Neuronal stem cell (in vitro differentiated cells): ENCODE measurements around the gene TAF13.

Source experiments
- DNase-seq: peaks from one replicate; pipeline ENCODE4 v3.0.0-alpha.2; 2013; ENCODE audit warnings: low spot score
- H2AFZ ChIP-seq: one replicate; pipeline ENCODE4 v1.6.1; 2013; ENCODE audit warnings: mild to moderate bottlenecking, low read length, inconsistent platforms
- H2AK5ac ChIP-seq: 2 replicates; pipeline ENCODE4 v1.6.1; 2013; ENCODE audit warnings: low read depth, mild to moderate bottlenecking, inconsistent platforms, low read length, moderate library complexity, mixed read lengths
- H2BK120ac ChIP-seq: 2 replicates; pipeline ENCODE4 v1.6.1; 2013; ENCODE audit warnings: low read depth, mild to moderate bottlenecking, inconsistent platforms, low read length, moderate library complexity, mixed read lengths
- H2BK12ac ChIP-seq: one replicate; pipeline ENCODE4 v1.6.1; 2013; ENCODE audit warnings: low read length, inconsistent platforms
- H2BK15ac ChIP-seq: 2 replicates; pipeline ENCODE4 v1.6.1; 2013; ENCODE audit warnings: mild to moderate bottlenecking, low read length, inconsistent platforms, mixed read lengths
- H2BK5ac ChIP-seq: one replicate; pipeline ENCODE4 v1.6.1; 2013; ENCODE audit warnings: inconsistent platforms, mild to moderate bottlenecking, low read length, moderate library complexity
- H3K14ac ChIP-seq: one replicate; pipeline ENCODE4 v1.6.1; 2013; ENCODE audit warnings: low read length, inconsistent platforms
- H3K18ac ChIP-seq: 2 replicates; pipeline ENCODE4 v1.6.1; 2013; ENCODE audit warnings: low read length, inconsistent platforms
- H3K23ac ChIP-seq: 2 replicates; pipeline ENCODE4 v1.6.1; 2013; ENCODE audit warnings: low read depth, mild to moderate bottlenecking, mixed read lengths, low read length, inconsistent platforms; ENCODE audit not compliant: poor library complexity
- H3K27ac ChIP-seq: replicated peaks from 3 replicates; pipeline ENCODE4 v1.5.1; 2013; ENCODE audit warnings: low read length, inconsistent platforms
- H3K27me3 ChIP-seq, 3 experiments: 2 replicates each; pipeline ENCODE4 v1.6.1; 2013; ENCODE audit warnings: low read length in 3 of 3, mild to moderate bottlenecking in 2 of 3, inconsistent platforms in 1 of 3, low read depth in 1 of 3, mixed read lengths in 1 of 3, moderate library complexity in 1 of 3; ENCODE audit not compliant: control insufficient read depth in 3 of 3, insufficient read depth in 3 of 3
- H3K36me3 ChIP-seq, 2 donors: replicated peaks in 1 of 2; 2 replicates each; pipeline ENCODE4 v1.6.1; 2013; ENCODE audit warnings: low read length in 2 of 2; ENCODE audit not compliant: control insufficient read depth in 2 of 2, insufficient read depth in 2 of 2
- H3K4ac ChIP-seq: 2 replicates; pipeline ENCODE4 v1.6.1; 2013; ENCODE audit warnings: inconsistent platforms, mild to moderate bottlenecking, low read length, moderate library complexity
- H3K4me1 ChIP-seq, 2 donors: 1 replicate in 1 of 2; 2 replicates in 1 of 2; pipeline ENCODE4 v1.6.1; 2013; ENCODE audit warnings: low read length in 2 of 2, low read depth in 1 of 2; ENCODE audit not compliant: control insufficient read depth in 2 of 2, insufficient read depth in 1 of 2
- H3K4me2 ChIP-seq: one replicate; pipeline ENCODE4 v1.6.1; 2013; ENCODE audit warnings: mild to moderate bottlenecking, low read length, inconsistent platforms; ENCODE audit not compliant: insufficient read depth, poor library complexity, severe bottlenecking
- H3K4me3 ChIP-seq, 2 donors: 2 replicates each; pipeline ENCODE4 v1.5.1; 2013; ENCODE audit warnings: low read length in 2 of 2, mild to moderate bottlenecking in 2 of 2, inconsistent platforms in 1 of 2, moderate library complexity in 1 of 2
- H3K79me1 ChIP-seq: one replicate; pipeline ENCODE4 v1.6.1; 2013; ENCODE audit warnings: low read depth, mild to moderate bottlenecking, inconsistent platforms, low read length, moderate library complexity
- H3K9ac ChIP-seq: one replicate; pipeline ENCODE4 v1.6.1; 2013; ENCODE audit warnings: mild to moderate bottlenecking, low read depth, low read length, inconsistent platforms; ENCODE audit not compliant: poor library complexity
- H3K9me3 ChIP-seq, 2 donors: replicated peaks in 1 of 2; 2 replicates each; pipeline versions ENCODE3 to v1.6.1; 2013; ENCODE audit warnings: low read length in 2 of 2, mild to moderate bottlenecking in 2 of 2, inconsistent platforms in 1 of 2, low read depth in 1 of 2, mixed read lengths in 1 of 2, moderate library complexity in 1 of 2; ENCODE audit not compliant: control insufficient read depth in 2 of 2, insufficient read depth in 1 of 2
- H4K8ac ChIP-seq: one replicate; pipeline ENCODE4 v1.6.1; 2013; ENCODE audit warnings: low read depth, mild to moderate bottlenecking, inconsistent platforms, low read length, moderate library complexity
- H4K91ac ChIP-seq: one replicate; pipeline ENCODE4 v1.6.1; 2013; ENCODE audit warnings: low read length, low read depth, mild to moderate bottlenecking, inconsistent platforms; ENCODE audit not compliant: poor library complexity
- WGBS, 2 donors: extraction: QIAGEN DNeasy Blood & Tissue Kit; methylation state at CpG; one replicate each; pipeline ENCODE4 v1.1.7; 2013; ENCODE audit warnings: missing lambda C conversion rate in 2 of 2, mixed read lengths in 1 of 2; ENCODE audit not compliant: insufficient read length in 2 of 2, insufficient replicate concordance in 1 of 2; ENCODE audit errors: extremely low coverage in 2 of 2; 5-methylcytosine and 5-hydroxymethylcytosine counted together

The TAF13 gene

GRCh38 chr1:109112056-109112651 lies 36.4 kb upstream of the TAF13 start:
- H2BK15ac ChIP-seq: no peak overlapping the region
- H3K4me3 ChIP-seq: peak overlapping the region in 1 of 2 donors; percentile 38
- H3K36me3 ChIP-seq: no peaks in the 10 kb centered on the region
- no peak overlapping the region for H4K8ac ChIP-seq
- H3K79me1 ChIP-seq: no peaks in the 10 kb centered on the region
- H3K4me1 ChIP-seq: peaks cover 6 to 19% of the 10 kb centered on the region in 2 donors
- H2AFZ ChIP-seq: peak overlapping the region; percentile 87
- no peak overlapping the region for H3K23ac ChIP-seq
- no peak overlapping the region for H3K4me2 ChIP-seq
- no peak overlapping the region for H2BK5ac ChIP-seq
- no peak overlapping the region for H2BK120ac ChIP-seq
- no peaks in the 10 kb centered on the region for H3K9me3 ChIP-seq
- H3K4ac ChIP-seq: no peak overlapping the region
- H3K14ac ChIP-seq: no peak overlapping the region
- peaks cover 2 to 36% (median 26%) of the 10 kb centered on the region in 3 experiments for H3K27me3 ChIP-seq
- WGBS, 2 donors: no CpG with 5 or more reads among the region's 10 CpGs
- H3K9ac ChIP-seq: no peak overlapping the region
- no peak overlapping the region for H2AK5ac ChIP-seq
- no peak overlapping the region for H3K27ac ChIP-seq
- no peak overlapping the region for H3K18ac ChIP-seq
- no peak overlapping the region for H4K91ac ChIP-seq
- H2BK12ac ChIP-seq: no peak overlapping the region
- no peak for DNase-seq

GRCh38 chr1:109111386-109112055 lies 35.7 kb upstream of the TAF13 start:
- WGBS, 2 donors: no CpG with 5 or more reads among the region's 5 CpGs
- Histone ChIP-seq H3K4ac (no peak overlapping the region), H3K4me1 (peaks cover 6 to 19% of the 10 kb centered on the region in 2 donors), H2BK120ac (no peak overlapping the region), H2AK5ac (no peak overlapping the region), H3K18ac (no peak overlapping the region), H4K91ac (no peak overlapping the region), H3K79me1 (no peaks in the 10 kb centered on the region), H3K36me3 (no peaks in the 10 kb centered on the region), H3K27me3 (peaks cover 2 to 32% (median 26%) of the 10 kb centered on the region in 3 experiments), H2AFZ (no peak overlapping the region), H3K9ac (no peak overlapping the region), H4K8ac (no peak overlapping the region), H3K4me3 (no peak overlapping the region), H3K9me3 (no peaks in the 10 kb centered on the region), H3K4me2 (no peak overlapping the region), H3K23ac (no peak overlapping the region), H2BK15ac (no peak overlapping the region), H3K14ac (no peak overlapping the region), H3K27ac (no peak overlapping the region), H2BK5ac (no peak overlapping the region), H2BK12ac (no peak overlapping the region)
- DNase-seq: no peak

GRCh38 chr1:109109906-109110305 lies 34.1 kb upstream of the TAF13 start:
- Histone ChIP-seq H3K4me3 (no peak overlapping the region), H3K27me3 (peaks cover 2 to 22% (median 18%) of the 10 kb centered on the region in 3 experiments)
- WGBS, 2 donors: no CpG with 5 or more reads among the region's 3 CpGs

GRCh38 chr1:109107785-109108184 lies 32.0 kb upstream of the TAF13 start:
- DNase-seq: no peak
- no peak overlapping the region for H3K18ac ChIP-seq
- no peak overlapping the region for H2BK12ac ChIP-seq
- no peak overlapping the region for H3K4me2 ChIP-seq
- H3K4me1 ChIP-seq: peaks cover 3 to 10% of the 10 kb centered on the region in 2 donors
- H2BK5ac ChIP-seq: no peak overlapping the region
- H3K79me1 ChIP-seq: no peaks in the 10 kb centered on the region
- H3K27me3 ChIP-seq: peaks cover 0 to under 1% (median 0%) of the 10 kb centered on the region in 3 experiments
- H3K9me3 ChIP-seq: no peaks in the 10 kb centered on the region
- peaks cover 0 to 12% of the 10 kb centered on the region in 2 donors for H3K36me3 ChIP-seq
- no peak overlapping the region for H3K4ac ChIP-seq
- no peak overlapping the region for H3K27ac ChIP-seq
- no peak overlapping the region for H3K4me3 ChIP-seq
- H3K9ac ChIP-seq: no peak overlapping the region
- no peak overlapping the region for H4K8ac ChIP-seq
- no peak overlapping the region for H2BK15ac ChIP-seq
- H4K91ac ChIP-seq: no peak overlapping the region
- WGBS, 2 donors: no CpG with 5 or more reads among the region's 7 CpGs
- H3K23ac ChIP-seq: no peak overlapping the region
- no peak overlapping the region for H2AFZ ChIP-seq
- no peak overlapping the region for H2BK120ac ChIP-seq
- no peak overlapping the region for H2AK5ac ChIP-seq
- H3K14ac ChIP-seq: no peak overlapping the region

More at GRCh38 chr1:109109906-109110305, 34.1 kb upstream of the TAF13 start:
- Histone ChIP-seq H4K91ac (no peak overlapping the region), H3K27ac (no peak overlapping the region), H3K9me3 (no peaks in the 10 kb centered on the region), H3K4me2 (no peak overlapping the region), H2AFZ (no peak overlapping the region), H3K36me3 (no peaks in the 10 kb centered on the region), H2BK12ac (no peak overlapping the region), H3K4ac (no peak overlapping the region), H3K14ac (no peak overlapping the region), H2BK15ac (no peak overlapping the region), H2BK5ac (no peak overlapping the region), H3K9ac (no peak overlapping the region), H3K4me1 (peaks cover 6 to 19% of the 10 kb centered on the region in 2 donors), H2AK5ac (no peak overlapping the region), H3K23ac (no peak overlapping the region), H2BK120ac (no peak overlapping the region), H4K8ac (no peak overlapping the region), H3K18ac (no peak overlapping the region), H3K79me1 (no peaks in the 10 kb centered on the region)
- no peak for DNase-seq
